ENCODE results near the gene CLCN2.

GRCh38 chr3:184347321-184348056, 13.9 kb downstream of the CLCN2 start:
- TF ChIP-seq CTCF (IDR thresholded peaks at IDR 0.05) (no peak), POLR2A (IDR thresholded peaks at IDR 0.05) (no peak)

All from body of pancreas (tissue), 4 donors.